Measurements from ENCODE around the gene TLK1.

The TLK1 gene

GRCh38 chr2:171109020-171109419 lies 51.7 kb downstream of the TLK1 start:
- no peaks in the 10 kb centered on the region for H3K27me3 ChIP-seq (ENCODE audit: insufficient read depth, poor library complexity, severe bottlenecking)
- H3K27ac ChIP-seq (replicated peaks), result no peak overlapping the region
- no peak overlapping the region for H3K4me3 ChIP-seq (replicated peaks; ENCODE audit: insufficient read depth, low read length)
- no peak for TF ChIP-seq GABPA (IDR thresholded peaks at IDR 0.05; ENCODE audit: low read depth)
- TF ChIP-seq POLR2AphosphoS5 (IDR thresholded peaks at IDR 0.05; ENCODE audit: low read depth), result no peak
- TF ChIP-seq REST (IDR thresholded peaks at IDR 0.05; ENCODE audit: insufficient replicate concordance, low read depth), result no peak
- no peak for TF ChIP-seq CTCF (IDR thresholded peaks at IDR 0.05; ENCODE audit: insufficient read depth, low read length)
- TF ChIP-seq SPI1 (IDR thresholded peaks at IDR 0.05; ENCODE audit: borderline replicate concordance, low read depth), result no peak
- no peak for DNase-seq (ENCODE audit: low read depth in 1 of 2, low spot score in 1 of 2)

GRCh38 chr2:171107803-171108202 lies 52.9 kb downstream of the TLK1 start:
- no peak for DNase-seq (ENCODE audit: low read depth in 1 of 2, low spot score in 1 of 2)
- no peaks in the 10 kb centered on the region for H3K27me3 ChIP-seq (ENCODE audit: insufficient read depth, poor library complexity, severe bottlenecking)
- H3K4me3 ChIP-seq (replicated peaks; ENCODE audit: insufficient read depth, low read length), result no peak overlapping the region
- H3K27ac ChIP-seq (replicated peaks), result no peak overlapping the region
- TF ChIP-seq POLR2AphosphoS5 (IDR thresholded peaks at IDR 0.05; ENCODE audit: low read depth) (no peak), CTCF (IDR thresholded peaks at IDR 0.05; ENCODE audit: insufficient read depth, low read length) (no peak), GABPA (IDR thresholded peaks at IDR 0.05; ENCODE audit: low read depth) (no peak), SPI1 (IDR thresholded peaks at IDR 0.05; ENCODE audit: borderline replicate concordance, low read depth) (no peak), REST (IDR thresholded peaks at IDR 0.05; ENCODE audit: insufficient replicate concordance, low read depth) (no peak)

- DNase-seq (ENCODE audit: low read depth in 1 of 2, low spot score in 1 of 2), result no peak
- no peak overlapping the region for H3K27ac ChIP-seq (replicated peaks)
- TF ChIP-seq POLR2AphosphoS5 (IDR thresholded peaks at IDR 0.05; ENCODE audit: low read depth) (no peak), REST (IDR thresholded peaks at IDR 0.05; ENCODE audit: insufficient replicate concordance, low read depth) (no peak), CTCF (IDR thresholded peaks at IDR 0.05; ENCODE audit: insufficient read depth, low read length) (no peak)
Measured at GRCh38 chr2:171104379-171104778, 56.3 kb downstream of the TLK1 start.

More at GRCh38 chr2:171104379-171104778, 56.3 kb downstream of the TLK1 start:
- Histone ChIP-seq H3K4me3 (replicated peaks; ENCODE audit: insufficient read depth, low read length) (no peak overlapping the region), H3K27me3 (ENCODE audit: insufficient read depth, poor library complexity, severe bottlenecking) (no peaks in the 10 kb centered on the region)

All from HL-60 (cell line).